Measurements from ENCODE around the gene HOTAIR.

HOTAIR gene

GRCh38 chr12:53974084-53975063, at the start of gene HOTAIR:
TSS of gene HOTAIR (minus strand) at chr12:53974954.
- H3K4me3 ChIP-seq (ENCODE audit: low read length), result no peak within 1 kb of the TSS
- no peak for DNase-seq (ENCODE audit: low read depth)
- no peak for TF ChIP-seq CTCF (conservative IDR thresholded peaks at IDR 0.05; ENCODE audit: low read depth, low read length)

- DNase-seq (ENCODE audit: low read depth), result no peak
- no peak overlapping the region for H3K4me3 ChIP-seq (ENCODE audit: low read length)
- no peak for TF ChIP-seq CTCF (conservative IDR thresholded peaks at IDR 0.05; ENCODE audit: low read depth, low read length)
These were observed 49.4 kb upstream of the HOTAIR start for GRCh38 chr12:54024127-54024526.

- TF ChIP-seq CTCF (conservative IDR thresholded peaks at IDR 0.05; ENCODE audit: low read depth, low read length), result no peak
- DNase-seq (ENCODE audit: low read depth), result no peak
- H3K4me3 ChIP-seq (ENCODE audit: low read length), result no peak overlapping the region
These were observed 48.5 kb upstream of the HOTAIR start for GRCh38 chr12:54022960-54023884.

DNA sequence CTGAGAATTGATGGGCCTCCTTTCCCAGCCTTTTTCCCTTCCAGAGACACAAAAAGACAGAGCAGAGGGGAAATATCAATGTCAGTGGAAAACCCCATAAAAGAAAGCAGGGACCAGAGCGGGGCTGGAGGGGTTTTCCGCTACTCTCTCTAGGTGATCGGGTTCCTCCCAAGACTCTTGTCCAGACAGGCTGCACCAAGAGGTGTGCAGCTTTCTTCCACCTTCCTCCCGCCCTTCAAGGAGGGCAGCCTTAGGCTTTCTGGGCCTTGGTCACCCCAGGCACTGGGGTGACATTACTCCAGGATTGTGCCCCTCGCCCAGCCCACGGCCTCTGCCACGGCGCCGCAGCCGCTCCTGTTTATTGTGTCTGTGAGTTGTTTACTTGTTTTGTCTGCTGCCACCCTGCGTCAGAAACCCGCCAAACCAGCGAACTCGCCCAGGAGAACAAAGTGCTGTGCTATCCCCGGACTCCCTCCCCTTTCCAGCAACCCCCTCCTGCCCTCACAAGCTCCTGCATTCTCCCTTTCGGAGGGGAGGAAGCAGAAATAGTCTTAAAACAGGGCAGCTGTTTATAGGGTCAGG, 46.8 kb upstream of the HOTAIR start:
- no peak for DNase-seq (ENCODE audit: low read depth)
- no peak for TF ChIP-seq CTCF (conservative IDR thresholded peaks at IDR 0.05; ENCODE audit: low read depth, low read length)
- H3K4me3 ChIP-seq (ENCODE audit: low read length), result no peak overlapping the region

DNA sequence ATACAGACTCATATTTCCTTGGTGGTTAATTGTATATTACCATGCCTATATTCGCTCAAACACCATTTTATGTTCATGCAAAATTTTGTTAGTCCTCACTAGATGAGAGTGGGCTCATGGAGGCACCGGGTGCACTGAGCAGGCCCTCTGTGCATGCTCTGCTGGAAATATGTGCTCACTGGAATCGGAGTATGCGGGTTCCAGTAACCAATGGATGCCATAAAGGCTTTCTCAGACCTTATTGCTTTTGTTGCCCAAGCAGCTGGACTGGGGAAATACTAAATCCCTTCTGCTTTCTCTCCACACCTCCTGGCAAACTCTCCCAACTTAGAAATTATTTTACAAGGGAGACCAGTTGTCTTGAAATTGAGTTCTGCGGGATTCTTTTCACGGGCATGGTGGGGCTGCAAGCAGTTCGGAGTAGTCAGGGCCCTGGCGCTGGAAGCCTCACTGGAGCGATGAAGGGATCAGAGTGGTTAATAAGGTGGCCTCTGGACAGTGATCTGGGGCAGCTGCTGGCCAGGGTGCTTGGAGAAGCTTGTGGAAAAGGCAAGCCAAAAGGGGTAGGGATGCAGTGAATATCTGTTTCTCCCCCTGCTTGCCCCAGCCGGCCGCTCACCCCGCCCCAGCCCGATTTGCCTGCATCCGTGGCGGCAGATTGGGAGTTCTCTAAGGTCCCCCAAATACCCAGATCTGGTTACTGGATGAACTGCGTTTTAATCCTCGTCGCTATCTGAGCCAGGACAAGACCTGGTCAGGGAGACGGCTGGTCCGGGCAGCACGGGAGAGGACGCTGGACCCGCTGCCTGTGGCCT, 46.0 kb upstream of the HOTAIR start:
- H3K4me3 ChIP-seq (ENCODE audit: low read length), result no peak overlapping the region
- no peak for DNase-seq (ENCODE audit: low read depth)
- no peak for TF ChIP-seq CTCF (conservative IDR thresholded peaks at IDR 0.05; ENCODE audit: low read depth, low read length)

DNA sequence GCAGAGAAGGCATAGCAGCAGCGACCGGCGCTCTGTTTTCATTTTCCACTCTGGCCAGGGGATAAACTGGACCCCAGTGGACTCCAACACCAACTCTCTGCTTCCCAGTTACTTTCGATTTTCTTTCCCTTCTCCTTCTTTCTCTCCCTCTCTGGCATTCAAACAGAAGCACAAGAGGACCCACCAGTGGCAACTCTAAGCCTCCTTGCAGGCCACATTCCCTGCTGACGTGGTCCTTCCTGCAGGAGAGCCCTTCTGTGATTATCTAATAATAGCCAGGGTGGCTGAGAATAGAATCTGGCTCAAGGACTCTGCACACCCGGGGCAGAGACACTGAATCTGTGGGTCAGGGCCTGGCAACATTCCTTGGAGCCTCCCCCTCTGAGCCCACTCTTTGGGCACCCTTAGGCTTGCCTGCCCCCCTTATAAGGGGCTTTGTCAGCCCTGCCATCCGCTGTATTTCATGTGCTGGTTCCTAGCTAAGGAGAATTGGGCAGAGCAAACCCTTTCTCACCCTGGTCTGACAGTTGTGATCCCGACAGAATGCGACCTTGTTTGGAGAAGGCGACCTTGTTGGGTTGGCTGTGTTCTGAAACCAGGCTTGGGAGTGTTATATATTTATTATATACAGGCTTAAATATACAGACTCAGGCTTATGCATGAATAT, 45.3 kb upstream of the HOTAIR start:
- no peak for DNase-seq (ENCODE audit: low read depth)
- no peak for TF ChIP-seq CTCF (conservative IDR thresholded peaks at IDR 0.05; ENCODE audit: low read depth, low read length)
- H3K4me3 ChIP-seq (ENCODE audit: low read length), result no peak overlapping the region

Data from retinal pigment epithelial cell (primary cell).